Body of pancreas (tissue), 4 donors: ENCODE data around the gene CORO1C. TPM values are rescaled to one million over a fixed set of nuclear protein-coding genes. Genes with fewer than 3 reads are reported as not detected.
"Not testable (repeated sequence)": the region's sequence is repeated elsewhere in the genome, so short reads cannot be mapped to it uniquely, and the experiment has no call there.

ENCODE experiments used
- ATAC-seq: fragments of 150-250 bp; one replicate; pipeline ENCODE4 v1.9.1; 2016
- DNase-seq, 4 donors: peaks; one replicate each; pipeline ENCODE4 v3.0.0-alpha.2; 2019
- H3K27ac ChIP-seq, 4 donors: fragments of 200-600 bp; sonication (generic); 1 replicate in 3 of 4; 2 replicates in 1 of 4; pipeline versions ENCODE4 v1.5.1 to v1.6.1; 2016 to 2019; ENCODE audit warnings: mild to moderate bottlenecking in 1 of 4, mixed read lengths in 1 of 4, moderate library complexity in 1 of 4
- H3K27me3 ChIP-seq, 2 donors: fragments of 200-600 bp; sonication (generic); one replicate each; pipeline ENCODE4 v1.6.0; 2016; ENCODE audit warnings: mild to moderate bottlenecking in 1 of 2
- H3K36me3 ChIP-seq, 2 donors: fragments of 200-600 bp; sonication (generic); replicated peaks in 1 of 2; 2 replicates each; pipeline ENCODE4 v1.5.1; 2016; ENCODE audit warnings: low read depth in 2 of 2; ENCODE audit not compliant: insufficient read depth in 1 of 2
- H3K4me1 ChIP-seq: fragments of 200-600 bp; sonication (generic); one replicate; pipeline ENCODE4 v1.6.0; 2016
- H3K4me3 ChIP-seq, 2 donors: fragments of 200-600 bp; sonication (generic); 1 replicate in 1 of 2; 2 replicates in 1 of 2; pipeline ENCODE4 v1.5.1; 2016 to 2019
- H3K9me3 ChIP-seq, 3 donors: fragments of 200-600 bp; sonication (generic); 1 replicate in 2 of 3; 2 replicates in 1 of 3; pipeline ENCODE4 v1.5.1; 2016
- CTCF ChIP-seq, 7 experiments: fragments of 450-650 bp in 4 of 7; fragments of 200-600 bp in 3 of 7; sonication (generic) in 3 of 7; IDR thresholded peaks; one replicate each; pipeline ENCODE4 v1.5.1; 2016 to 2019; ENCODE audit warnings: antibody characterized with exemption in 7 of 7
- POLR2A ChIP-seq, 3 donors: fragments of 450-650 bp; IDR thresholded peaks; one replicate each; pipeline ENCODE4 v1.6.1; 2016; ENCODE audit warnings: antibody characterized with exemption in 3 of 3, mild to moderate bottlenecking in 2 of 3
- WGBS, 2 donors: methylation state at CpG; one replicate each; pipeline ENCODE4 v1.1.5; 2017; 5-methylcytosine and 5-hydroxymethylcytosine counted together
- intact Hi-C: fragments of 100-400 bp; cut with DNase I; formaldehyde crosslinking; loops from one replicate; pipeline ENCODE4 v1.15.1; 2023
- total RNA-seq, 2 donors: library from RNA; depleted of rRNA; stranded (reverse); fragments of >200 nt; gene quantifications; one replicate each; pipeline ENCODE4 v1.1.0, GENCODE V29; 2016

CORO1C gene
- total RNA-seq, 2 donors from 2014 or later: 26.7 to 27.4 TPM

GRCh38 chr12:108619369-108620160 is 111.8 kb downstream of the CORO1C start:
- ATAC-seq: no peak
- no peak overlapping the region for H3K27ac ChIP-seq
- H3K27me3 ChIP-seq: no peaks in the 10 kb centered on the region
- intact Hi-C loops: no loop called here
- no peak for DNase-seq
- no peaks in the 10 kb centered on the region for H3K9me3 ChIP-seq
- no peak overlapping the region for H3K4me3 ChIP-seq
- no peaks in the 10 kb centered on the region for H3K36me3 ChIP-seq
- WGBS, 2 donors: 39 to 45% methylated on average over 14 of the region's 14 CpGs
- no peak for TF ChIP-seq CTCF (IDR thresholded peaks at IDR 0.05)
- TF ChIP-seq POLR2A (IDR thresholded peaks at IDR 0.05): no peak
- H3K4me1 ChIP-seq: no peaks in the 10 kb centered on the region

- DNase-seq, H3K4me3 ChIP-seq, ATAC-seq, H3K4me1 ChIP-seq, H3K36me3 ChIP-seq, H3K27ac ChIP-seq, intact Hi-C loops, H3K9me3 ChIP-seq, H3K27me3 ChIP-seq: not testable (repeated sequence)
- WGBS, 2 donors: 52 to 60% methylated on average over 4 of the region's 4 CpGs
These were observed 112.4 kb downstream of the CORO1C start for GRCh38 chr12:108618953-108619274.

- intact Hi-C loops: no loop called here
- peak; percentile 79 to 84 (median 80) for DNase-seq
- Histone ChIP-seq H3K4me1 (no peaks in the 10 kb centered on the region), H3K4me3 (no peak overlapping the region), H3K27me3 (no peaks in the 10 kb centered on the region), H3K9me3 (no peaks in the 10 kb centered on the region), H3K27ac (no peak overlapping the region), H3K36me3 (no peaks in the 10 kb centered on the region)
- 4 to 6% methylated on average over 13 to 16 of the region's 16 CpGs for WGBS, 2 donors
- ATAC-seq: peak; percentile 81
- TF ChIP-seq CTCF (IDR thresholded peaks at IDR 0.05) (peak; percentile 81 to 99 (median 87)), POLR2A (IDR thresholded peaks at IDR 0.05) (no peak)
These were observed 113.0 kb downstream of the CORO1C start for GRCh38 chr12:108618079-108618952.

- no peak for ATAC-seq
- intact Hi-C loops: no loop called here
- no peaks in the 10 kb centered on the region for H3K4me1 ChIP-seq
- H3K27ac ChIP-seq: no peak overlapping the region
- peak in 1 of 4 donors; percentile 46 for DNase-seq
- WGBS, 2 donors: 66 to 76% methylated on average over 8 to 14 of the region's 14 CpGs
- no peak overlapping the region for H3K4me3 ChIP-seq
- no peaks in the 10 kb centered on the region for H3K36me3 ChIP-seq
- no peaks in the 10 kb centered on the region for H3K9me3 ChIP-seq
- no peak for TF ChIP-seq CTCF (IDR thresholded peaks at IDR 0.05)
- no peak for TF ChIP-seq POLR2A (IDR thresholded peaks at IDR 0.05)
- no peaks in the 10 kb centered on the region for H3K27me3 ChIP-seq
These were observed 114.1 kb downstream of the CORO1C start for GRCh38 chr12:108616941-108617858.
